Endothelial cell of umbilical vein (primary cell): ENCODE data around the gene GGTLC2.

Experiments
- EZH2 ChIP-seq: IDR thresholded peaks from 2 replicates; pipeline ENCODE4 v1.6.1; 2012; ENCODE audit warnings: borderline replicate concordance, low read depth, mild to moderate bottlenecking, moderate library complexity, low read length, inconsistent platforms; ENCODE audit not compliant: severe bottlenecking
- FOS ChIP-seq: IDR thresholded peaks from 2 replicates; pipeline ENCODE4 v1.6.1; 2011; ENCODE audit warnings: mild to moderate bottlenecking, low read length, moderate library complexity, borderline replicate concordance; ENCODE audit not compliant: insufficient read depth
- GATA2 ChIP-seq: IDR thresholded peaks from 2 replicates; pipeline ENCODE4 v1.7.0; 2011; ENCODE audit warnings: low read depth, mild to moderate bottlenecking, moderate library complexity, mixed read lengths, low read length; ENCODE audit not compliant: insufficient read length, insufficient read depth
- JUN ChIP-seq: IDR thresholded peaks from 2 replicates; pipeline ENCODE4 v1.6.1; 2011; ENCODE audit warnings: borderline replicate concordance, low read depth; ENCODE audit not compliant: insufficient read length, insufficient read depth
- MYC ChIP-seq: IDR thresholded peaks from one replicate; pipeline ENCODE4 v1.6.1; 2011; ENCODE audit warnings: mild to moderate bottlenecking, low read depth, low read length
- POLR2A ChIP-seq: IDR thresholded peaks from 2 replicates; pipeline ENCODE4 v1.6.1; 2012; ENCODE audit warnings: low read depth, mild to moderate bottlenecking, control low read depth, low read length
- POLR2AphosphoS5 ChIP-seq: IDR thresholded peaks from 2 replicates; pipeline ENCODE4 v1.6.1; 2012; ENCODE audit warnings: low read depth, mild to moderate bottlenecking, control low read depth, low read length, moderate library complexity; ENCODE audit not compliant: insufficient read depth
- TF ChIP-seq, protein P1 (sequence below), 2 donors: IDR thresholded peaks; 1 replicate in 1 of 2; 2 replicates in 1 of 2; pipeline ENCODE4 v1.5.1; 2011; ENCODE audit warnings: low read length in 2 of 2, mild to moderate bottlenecking in 2 of 2, moderate library complexity in 2 of 2, control low read depth in 1 of 2, inconsistent platforms in 1 of 2, low read depth in 1 of 2; ENCODE audit not compliant: insufficient read depth in 1 of 2; ENCODE audit errors: extremely low read depth in 1 of 2
- TF ChIP-seq, protein P2 (sequence below): IDR thresholded peaks from 2 replicates; pipeline ENCODE4 v1.6.1; 2011; ENCODE audit not compliant: insufficient read depth, insufficient read length

DNA sequence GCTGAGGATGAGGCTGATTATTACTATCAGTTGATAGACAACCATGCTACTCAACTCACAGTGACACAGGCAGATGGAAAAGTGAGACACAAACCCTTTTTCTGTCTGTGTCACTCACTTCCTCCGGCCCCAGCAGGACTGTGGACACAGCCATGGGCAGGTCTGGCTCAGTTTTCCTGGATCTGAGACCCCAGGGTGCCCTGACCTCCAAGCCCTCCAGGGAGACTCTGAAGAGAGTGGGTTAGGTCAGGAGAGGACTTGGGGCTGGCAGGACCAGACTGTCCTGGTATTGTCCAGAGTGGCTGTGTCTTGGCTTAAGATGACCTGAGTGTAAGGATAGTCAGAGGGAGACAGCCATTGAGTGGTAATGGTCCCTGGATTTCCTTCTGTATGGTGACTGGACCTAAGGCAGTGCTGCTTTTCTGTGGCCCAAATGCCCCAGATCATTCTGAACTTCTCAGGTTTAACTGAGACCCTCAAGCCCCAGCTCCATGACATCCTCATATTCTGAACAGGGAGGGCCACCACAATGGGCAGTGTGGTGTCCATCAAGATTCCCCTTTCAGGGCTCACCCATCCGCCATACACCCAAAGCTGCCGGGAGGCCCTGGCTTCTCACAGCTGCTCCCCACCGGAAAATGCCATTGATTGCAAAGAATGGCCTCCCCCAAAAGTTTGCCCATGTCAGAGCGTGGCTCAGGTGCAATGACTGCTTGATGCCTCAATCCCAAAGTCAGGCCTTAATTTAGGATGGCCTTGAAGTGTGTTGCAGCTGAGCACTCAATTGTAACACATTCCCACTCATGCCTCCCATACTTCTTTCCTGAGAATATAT is 49.2 kb upstream of the GGTLC2 start:
- TF ChIP-seq, protein P1, sequence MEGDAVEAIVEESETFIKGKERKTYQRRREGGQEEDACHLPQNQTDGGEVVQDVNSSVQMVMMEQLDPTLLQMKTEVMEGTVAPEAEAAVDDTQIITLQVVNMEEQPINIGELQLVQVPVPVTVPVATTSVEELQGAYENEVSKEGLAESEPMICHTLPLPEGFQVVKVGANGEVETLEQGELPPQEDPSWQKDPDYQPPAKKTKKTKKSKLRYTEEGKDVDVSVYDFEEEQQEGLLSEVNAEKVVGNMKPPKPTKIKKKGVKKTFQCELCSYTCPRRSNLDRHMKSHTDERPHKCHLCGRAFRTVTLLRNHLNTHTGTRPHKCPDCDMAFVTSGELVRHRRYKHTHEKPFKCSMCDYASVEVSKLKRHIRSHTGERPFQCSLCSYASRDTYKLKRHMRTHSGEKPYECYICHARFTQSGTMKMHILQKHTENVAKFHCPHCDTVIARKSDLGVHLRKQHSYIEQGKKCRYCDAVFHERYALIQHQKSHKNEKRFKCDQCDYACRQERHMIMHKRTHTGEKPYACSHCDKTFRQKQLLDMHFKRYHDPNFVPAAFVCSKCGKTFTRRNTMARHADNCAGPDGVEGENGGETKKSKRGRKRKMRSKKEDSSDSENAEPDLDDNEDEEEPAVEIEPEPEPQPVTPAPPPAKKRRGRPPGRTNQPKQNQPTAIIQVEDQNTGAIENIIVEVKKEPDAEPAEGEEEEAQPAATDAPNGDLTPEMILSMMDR (IDR thresholded peaks at IDR 0.05; ENCODE audit: extremely low read depth in 1 of 2, insufficient read depth in 1 of 2, low read depth in 1 of 2, low read length in 2 of 2): no peak
- TF ChIP-seq EZH2: no peak
- TF ChIP-seq POLR2A: no peak
- no peak for TF ChIP-seq FOS
- TF ChIP-seq POLR2AphosphoS5: no peak
- TF ChIP-seq MYC: no peak
- no peak for TF ChIP-seq JUN
- TF ChIP-seq GATA2: no peak
- TF ChIP-seq, protein P2, sequence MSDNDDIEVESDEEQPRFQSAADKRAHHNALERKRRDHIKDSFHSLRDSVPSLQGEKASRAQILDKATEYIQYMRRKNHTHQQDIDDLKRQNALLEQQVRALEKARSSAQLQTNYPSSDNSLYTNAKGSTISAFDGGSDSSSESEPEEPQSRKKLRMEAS: no peak
